ENCODE results near the gene OR14C36.
"Not testable (repeated sequence)": the region's sequence is repeated elsewhere in the genome, so short reads cannot be mapped to it uniquely, and the experiment has no call there.

OR14C36 gene, protein sequence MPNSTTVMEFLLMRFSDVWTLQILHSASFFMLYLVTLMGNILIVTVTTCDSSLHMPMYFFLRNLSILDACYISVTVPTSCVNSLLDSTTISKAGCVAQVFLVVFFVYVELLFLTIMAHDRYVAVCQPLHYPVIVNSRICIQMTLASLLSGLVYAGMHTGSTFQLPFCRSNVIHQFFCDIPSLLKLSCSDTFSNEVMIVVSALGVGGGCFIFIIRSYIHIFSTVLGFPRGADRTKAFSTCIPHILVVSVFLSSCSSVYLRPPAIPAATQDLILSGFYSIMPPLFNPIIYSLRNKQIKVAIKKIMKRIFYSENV

DNA sequence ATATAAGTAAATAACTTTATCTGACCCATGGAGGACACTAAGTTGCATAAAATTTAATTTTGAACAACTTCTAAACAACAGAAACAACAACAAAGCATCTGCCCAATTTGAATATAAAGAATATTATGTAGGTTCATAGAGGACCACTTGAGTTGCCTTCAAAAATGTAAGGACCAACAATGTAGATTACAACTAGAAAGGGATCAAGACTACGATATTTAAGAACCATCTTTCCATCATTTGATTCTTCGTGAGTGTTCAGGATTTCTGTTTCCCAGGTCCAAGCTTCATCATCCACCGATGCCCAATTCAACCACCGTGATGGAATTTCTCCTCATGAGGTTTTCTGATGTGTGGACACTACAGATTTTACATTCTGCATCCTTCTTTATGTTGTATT lies at the start of gene OR14C36:
TSS of gene OR14C36 (plus strand) at position 301 of the 400 bp plus-strand sequence. CDS start at position 301, 0 bp downstream.
- DNase-seq, result no peak

DNA sequence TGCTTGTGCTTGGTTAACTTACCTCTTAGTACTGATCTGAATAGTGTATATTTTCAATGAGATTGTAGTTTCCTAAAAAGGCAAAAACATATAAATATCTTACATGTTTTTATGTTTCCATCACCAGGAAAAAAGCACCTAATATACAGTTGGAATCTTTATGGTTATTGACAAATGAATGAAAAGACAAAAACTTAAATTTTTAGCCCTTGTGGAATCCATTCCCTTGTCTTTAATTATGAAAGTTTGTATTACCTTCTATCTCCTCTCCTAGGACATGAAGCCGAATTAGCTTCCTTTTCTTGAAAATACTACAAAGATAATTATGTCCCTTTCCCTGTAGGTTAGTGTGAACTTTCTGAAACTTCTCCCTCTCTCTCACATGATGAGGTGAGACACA lies 45.3 kb upstream of the OR14C36 start, which contains the start of gene OR2T12:
TSS of gene OR2T12 (minus strand) at position 101 of the 400 bp plus-strand sequence. CDS start 7,846 bp downstream, outside the sequence.
- no peak for DNase-seq

DNA sequence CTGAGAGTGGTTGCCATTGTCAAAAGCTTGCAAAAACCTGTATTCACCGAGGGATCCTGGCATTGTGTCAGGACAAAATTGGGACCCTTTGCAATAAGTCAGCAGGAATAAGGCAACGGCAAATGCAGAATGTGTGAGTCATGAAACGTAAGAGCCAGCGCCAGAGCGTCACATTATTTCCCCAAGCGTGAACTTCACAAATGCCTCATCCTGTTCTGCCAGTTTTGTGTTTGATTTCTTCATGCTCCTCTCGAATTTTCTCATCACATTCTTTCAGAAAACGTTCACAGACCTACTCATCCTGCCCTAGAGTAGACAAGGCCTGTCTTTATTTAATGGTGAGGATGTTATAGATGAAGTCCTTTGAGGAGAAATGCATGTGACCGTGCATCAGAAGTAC lies 42.9 kb upstream of the OR14C36 start:
- not testable (repeated sequence) for DNase-seq

DNA sequence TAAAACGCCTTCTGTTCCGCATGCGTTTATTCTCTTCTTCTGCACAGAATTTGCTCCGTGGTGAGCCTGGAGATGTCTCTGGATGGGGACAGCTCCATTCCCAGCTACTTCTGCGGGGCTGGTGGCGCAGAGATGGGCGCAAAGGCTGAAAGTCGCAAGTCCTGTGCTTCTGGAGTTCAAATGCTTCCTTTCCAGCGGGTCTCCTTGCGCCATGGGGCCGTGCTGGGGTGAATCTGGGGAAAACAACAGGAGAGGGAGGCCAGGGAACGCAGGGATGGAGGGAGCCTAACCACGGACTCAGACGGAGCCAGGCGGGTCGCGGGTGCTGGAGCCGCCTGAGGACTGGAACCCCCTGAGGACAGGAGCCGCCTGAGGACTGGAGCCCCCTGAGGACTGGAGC lies 42.5 kb upstream of the OR14C36 start:
- DNase-seq, result no peak

DNA sequence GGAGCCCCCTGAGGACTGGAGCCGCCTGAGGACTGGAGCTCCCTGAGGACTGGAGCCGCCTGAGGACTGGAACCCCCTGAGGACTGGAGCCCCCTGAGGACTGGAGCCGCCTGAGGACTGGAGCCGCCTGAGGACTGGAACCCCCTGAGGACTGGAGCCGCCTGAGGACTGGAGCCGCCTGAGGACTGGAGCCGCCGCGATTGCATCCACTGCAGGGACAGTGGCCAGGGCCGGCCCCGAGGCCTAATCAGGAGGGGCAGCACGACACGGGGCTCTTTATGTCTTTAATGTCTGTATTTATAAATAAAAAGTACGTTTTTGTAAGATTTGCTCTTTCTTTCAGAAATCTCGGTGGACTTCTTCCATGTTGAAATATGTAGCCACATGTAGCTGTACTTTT lies 41.8 kb upstream of the OR14C36 start:
- DNase-seq, result not testable (repeated sequence)

DNA sequence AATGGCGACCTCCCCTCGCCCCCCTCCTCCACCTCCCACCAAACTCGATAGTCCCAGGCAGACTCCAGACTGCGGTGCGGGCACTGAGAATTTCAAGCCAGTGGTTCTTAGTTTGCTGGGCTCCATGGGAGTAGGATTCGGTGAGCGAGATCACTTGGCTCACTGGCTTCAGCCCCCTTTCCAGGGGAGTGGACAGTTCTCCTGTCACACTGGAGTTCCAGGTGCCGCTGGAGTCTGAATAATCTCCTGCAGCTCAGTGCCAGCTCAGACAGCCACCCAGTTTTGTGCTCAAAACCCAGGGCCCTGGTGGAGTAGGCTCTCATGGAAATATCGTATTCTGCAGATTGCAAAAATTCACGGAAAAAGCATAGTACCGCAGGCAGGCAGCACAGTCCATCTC lies 31.8 kb upstream of the OR14C36 start:
- no peak for DNase-seq

DNA sequence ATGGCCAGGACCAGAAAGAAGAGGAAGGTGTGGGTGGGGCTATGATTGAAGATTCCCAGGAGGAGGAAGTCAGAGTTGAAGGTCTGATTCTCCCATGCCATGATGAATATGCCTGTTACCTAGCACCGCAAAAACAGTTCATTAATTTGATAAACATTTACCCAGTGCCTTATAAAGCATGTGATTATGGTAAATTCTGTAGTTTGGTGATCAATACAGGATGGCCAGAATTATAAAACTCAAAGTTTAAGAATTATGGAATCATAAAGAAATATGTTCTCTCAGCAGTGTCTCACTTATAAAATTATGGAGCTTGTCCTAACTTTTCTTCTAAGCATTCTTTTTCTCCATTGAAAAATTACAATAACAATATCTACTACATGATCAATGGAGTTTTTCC lies 24.1 kb upstream of the OR14C36 start, which contains the start of gene OR2M7:
TSS of gene OR2M7 (minus strand) at position 101 of the 400 bp plus-strand sequence. CDS start at position 101, 0 bp downstream.
- no peak for DNase-seq

DNA sequence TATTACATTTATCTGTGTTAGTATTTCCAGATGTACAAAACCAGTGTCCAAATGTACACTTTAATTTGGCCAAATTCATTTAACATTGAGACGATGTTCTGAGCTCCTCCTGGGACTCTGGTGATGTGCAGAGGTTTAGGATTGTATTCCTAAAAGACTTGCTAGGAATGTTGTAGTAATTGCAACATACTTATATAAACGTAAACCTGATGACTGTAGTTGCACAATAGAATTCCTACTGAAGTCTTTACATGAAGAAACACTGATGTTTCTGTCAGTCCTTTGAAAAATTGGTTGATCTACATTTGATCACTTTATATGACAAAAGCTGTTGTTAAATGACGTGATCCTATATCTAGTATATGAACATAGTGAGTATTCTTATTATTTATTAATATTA lies 5.1 kb upstream of the OR14C36 start:
- no peak for DNase-seq

DNA sequence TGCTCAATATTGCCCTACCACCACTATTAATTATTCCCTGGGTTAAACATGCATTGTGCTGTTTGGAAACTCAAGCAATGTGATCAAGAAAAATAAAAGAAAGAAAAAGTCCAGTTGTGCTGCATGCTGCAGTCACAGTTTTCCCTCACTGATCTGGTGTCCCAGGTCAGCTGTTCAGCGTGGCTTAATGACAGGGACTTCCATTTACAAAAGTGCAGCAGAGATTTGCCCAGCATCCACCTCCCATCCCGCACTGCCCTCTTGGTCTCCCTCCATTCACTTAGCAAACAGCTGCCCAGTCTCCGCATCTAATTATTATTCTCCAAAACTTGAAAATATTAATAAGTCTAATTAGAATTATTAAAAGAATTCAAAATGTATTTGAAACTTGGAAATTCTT lies 10.8 kb downstream of the OR14C36 start:
- DNase-seq, result no peak

DNA sequence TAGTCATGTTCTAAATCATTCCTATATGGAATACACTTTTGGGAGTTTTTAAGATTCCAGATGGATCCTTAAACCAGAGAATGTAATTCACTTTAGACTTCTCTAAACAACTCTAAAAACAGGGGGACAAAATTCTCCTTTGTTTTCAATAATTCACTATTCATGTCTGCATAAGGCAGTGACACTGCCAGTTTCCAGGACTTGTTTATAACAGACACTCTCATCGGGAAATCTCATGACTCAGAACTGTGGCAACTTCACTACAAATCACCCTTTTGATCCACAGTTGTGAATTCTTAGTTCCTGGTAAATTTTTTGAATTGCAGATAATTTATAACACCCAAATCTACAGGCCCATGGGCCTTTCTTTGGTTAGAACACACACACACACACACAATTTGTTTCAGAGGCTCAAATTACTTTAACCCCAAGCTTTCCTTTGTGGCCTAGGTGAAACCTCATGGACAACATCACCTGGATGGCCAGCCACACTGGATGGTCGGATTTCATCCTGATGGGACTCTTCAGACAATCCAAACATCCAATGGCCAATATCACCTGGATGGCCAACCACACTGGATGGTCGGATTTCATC lies 12.6 kb downstream of the OR14C36 start, which contains the start of gene OR2T4:
TSS of gene OR2T4 (plus strand) at position 545 of the 595 bp plus-strand sequence. CDS start at position 545, 0 bp downstream.
- no peak for DNase-seq

DNA sequence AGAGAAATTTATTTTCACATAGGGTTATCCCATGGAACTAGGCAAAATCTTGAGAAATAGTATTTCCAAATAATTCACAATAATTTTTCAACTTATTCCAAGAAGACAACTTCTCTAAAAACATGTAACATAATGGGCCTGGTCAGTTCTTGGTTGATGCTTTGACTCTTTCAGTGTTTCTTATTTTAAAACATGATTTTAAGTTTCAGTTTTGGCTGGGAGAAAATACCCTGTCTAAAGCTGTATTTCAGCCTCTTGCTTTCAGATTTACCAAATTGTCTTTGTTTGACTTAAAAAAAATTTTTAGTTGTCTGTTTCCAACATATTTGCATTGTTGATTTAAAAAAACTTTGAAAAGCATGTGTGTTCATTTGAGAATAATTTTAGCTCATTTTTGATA lies 18.0 kb downstream of the OR14C36 start:
- DNase-seq, result no peak

DNA sequence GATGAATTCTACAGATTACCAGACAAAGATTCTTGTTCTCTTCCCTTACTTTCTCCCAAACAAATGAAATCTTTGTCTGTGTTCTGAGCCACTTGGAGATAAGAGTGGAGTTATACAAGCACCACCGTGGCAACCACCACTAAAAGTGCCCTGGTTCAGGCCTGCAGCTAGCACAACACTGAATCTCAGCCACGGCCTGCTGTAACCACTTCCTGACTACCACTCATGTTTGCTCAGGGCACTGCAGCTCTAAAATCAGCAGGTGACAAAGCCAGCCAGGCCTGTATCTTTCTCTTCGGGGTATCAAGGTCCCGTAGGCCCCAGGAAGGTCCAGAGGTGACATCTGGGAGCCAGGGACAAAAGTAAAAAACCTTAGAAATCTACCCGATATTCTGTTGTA lies 23.8 kb downstream of the OR14C36 start:
- no peak for DNase-seq

DNA sequence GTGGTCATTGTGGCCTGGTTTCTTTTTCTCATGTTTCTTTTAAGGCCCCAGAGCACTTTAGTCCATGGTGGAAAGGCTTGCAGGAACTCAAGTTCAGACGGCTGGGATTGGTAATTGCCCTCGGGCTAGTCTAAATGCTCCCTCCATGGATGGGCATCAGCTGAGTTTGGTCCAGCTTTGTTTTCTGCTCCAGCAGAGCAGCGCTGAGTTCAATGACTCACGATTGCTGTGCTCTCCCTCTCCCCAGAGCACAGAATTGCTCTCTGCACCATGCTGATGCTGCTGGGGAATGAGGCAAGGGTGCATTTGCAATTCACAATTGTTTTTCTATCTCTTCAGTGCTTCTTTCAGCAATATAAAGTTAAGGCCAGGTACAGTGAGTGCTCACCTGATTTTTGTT lies 25.2 kb downstream of the OR14C36 start:
- DNase-seq, result no peak

DNA sequence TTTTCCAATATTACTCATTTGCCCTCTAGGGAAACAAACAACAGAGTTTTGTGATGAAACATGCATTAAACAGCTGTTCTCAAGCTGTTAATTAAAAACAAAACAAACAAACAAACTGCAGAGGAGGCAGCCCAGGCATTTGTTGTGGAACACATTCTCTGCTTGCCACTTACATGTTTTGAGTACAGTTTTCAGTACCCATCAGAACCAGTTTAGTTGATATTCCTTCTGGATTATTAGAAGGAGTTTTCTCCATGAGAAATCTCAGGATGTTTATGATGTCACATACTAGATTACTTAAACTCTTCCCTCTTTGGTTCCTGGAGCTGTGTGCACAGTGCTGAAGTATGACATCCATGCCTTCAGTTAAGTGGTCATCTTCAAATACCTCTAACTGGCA lies 26.9 kb downstream of the OR14C36 start, which contains the start of gene OR2T6:
TSS of gene OR2T6 (plus strand) at position 301 of the 400 bp plus-strand sequence. CDS start 11,863 bp downstream, outside the sequence.
- no peak for DNase-seq

DNA sequence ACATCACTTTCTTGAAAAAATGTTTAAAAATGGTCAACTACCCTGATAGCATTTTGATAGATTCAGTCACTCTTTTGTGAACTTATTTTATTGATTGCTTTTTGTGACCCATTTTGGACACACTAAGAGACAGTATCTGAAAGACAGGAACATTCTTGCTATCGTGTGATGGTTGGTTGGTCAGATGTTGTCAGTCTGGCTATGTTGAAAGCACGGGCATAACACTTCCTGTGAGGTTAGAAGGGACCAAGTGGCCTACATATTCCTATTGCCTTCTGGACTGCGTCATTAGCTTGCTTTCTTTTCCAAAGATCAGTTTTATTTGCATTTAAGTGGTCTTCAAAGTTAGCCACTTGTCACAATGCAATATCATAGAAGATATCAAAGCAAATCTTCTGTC lies 28.3 kb downstream of the OR14C36 start:
- DNase-seq, result no peak

DNA sequence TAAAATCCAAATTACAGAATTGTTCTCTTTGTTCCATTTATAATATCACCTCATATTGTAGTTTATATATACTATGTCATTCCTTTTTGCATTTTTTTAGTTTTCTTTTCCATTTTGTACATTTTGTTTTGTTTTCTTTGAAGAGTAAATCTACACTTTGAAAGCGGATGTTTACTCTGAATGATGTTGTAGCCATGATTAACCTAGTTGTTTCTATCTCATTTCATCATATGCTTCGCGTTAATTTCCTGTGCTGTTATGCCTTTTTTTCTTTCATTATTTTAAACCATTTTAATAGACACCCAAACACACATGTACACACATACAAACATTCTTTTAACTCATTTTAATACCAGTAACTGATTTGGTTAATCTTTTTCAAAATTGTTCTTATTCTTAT lies 32.3 kb downstream of the OR14C36 start:
- no peak for DNase-seq

DNA sequence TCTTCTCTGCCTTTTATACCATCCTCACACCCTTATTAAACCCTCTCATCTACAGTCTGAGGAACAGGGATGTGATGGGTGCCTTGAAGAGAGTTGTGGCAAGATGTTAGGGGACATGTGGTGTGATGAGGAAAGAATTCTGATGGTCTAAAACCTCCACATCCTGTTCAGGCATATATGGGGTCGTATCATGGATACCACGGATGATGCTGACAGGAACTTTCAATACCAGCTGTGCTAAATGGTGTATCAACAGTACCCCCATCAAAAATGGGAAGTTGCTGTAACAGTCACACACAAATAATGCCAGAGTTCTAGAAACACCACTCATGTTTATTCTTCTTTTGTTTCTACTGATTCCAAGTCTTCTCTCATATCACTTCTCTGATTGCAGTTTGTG lies 39.9 kb downstream of the OR14C36 start:
- no peak for DNase-seq

DNA sequence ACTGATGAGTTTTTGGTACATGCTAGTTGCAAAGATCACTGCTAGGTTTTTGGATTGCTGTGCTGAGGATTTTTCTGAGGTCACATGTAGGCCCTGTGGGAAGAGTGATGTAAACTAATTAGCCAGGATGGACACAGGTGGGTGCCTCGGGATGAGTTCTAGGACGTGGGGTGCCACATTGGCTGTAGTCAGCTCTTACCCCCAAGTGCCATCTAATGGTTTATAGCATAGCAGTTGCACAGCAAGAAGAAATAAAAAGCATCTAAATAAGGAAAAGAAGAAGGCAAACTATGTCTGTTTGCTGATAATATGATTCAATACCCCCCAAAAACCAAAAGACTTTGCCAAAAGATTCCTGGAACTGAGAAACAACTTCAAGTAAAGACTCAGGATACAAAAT lies 44.5 kb downstream of the OR14C36 start:
- no peak for DNase-seq

Data from activated naive CD4-positive, alpha-beta T cell treated with anti-CD3 and anti-CD28 coated beads, Interleukin-2, amount 50 U/mL, for 16 hours (primary cell).